GM21723 (cell line): Measurements from ENCODE around the gene SHMT2.
"Not testable (repeated sequence)": the region's sequence is repeated elsewhere in the genome, so short reads cannot be mapped to it uniquely, and the experiment has no call there.

Source experiments
- ATAC-seq: cut with Tn5 transposase; IDR thresholded peaks from one replicate; pipeline ENCODE4 v1.9.1; 2021; ENCODE audit warnings: mild to moderate bottlenecking, moderate library complexity; ENCODE audit not compliant: unreplicated experiment

SHMT2 gene

DNA sequence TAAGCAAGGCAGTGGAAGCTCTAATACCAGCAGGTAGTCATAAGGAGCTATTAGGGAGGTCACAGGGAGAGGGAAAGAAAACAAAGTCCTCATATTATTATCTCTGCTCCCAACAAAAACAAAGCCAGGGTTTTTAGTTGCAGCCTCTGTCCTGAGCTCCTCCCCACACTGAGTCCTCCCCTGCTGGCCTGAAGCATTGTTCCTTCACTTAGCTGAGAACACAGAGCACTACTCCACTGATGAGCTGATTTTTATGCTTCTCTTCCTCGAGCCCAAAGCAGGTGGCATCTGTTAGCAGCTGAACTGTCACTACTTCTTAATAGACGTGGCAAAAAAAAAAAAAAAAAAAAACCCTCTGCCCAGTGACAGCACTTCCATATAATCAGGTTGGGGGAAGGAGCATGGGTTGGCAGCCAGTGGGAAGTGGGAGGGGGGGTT is 31.9 kb downstream of the SHMT2 start:
- no peak for ATAC-seq

DNA sequence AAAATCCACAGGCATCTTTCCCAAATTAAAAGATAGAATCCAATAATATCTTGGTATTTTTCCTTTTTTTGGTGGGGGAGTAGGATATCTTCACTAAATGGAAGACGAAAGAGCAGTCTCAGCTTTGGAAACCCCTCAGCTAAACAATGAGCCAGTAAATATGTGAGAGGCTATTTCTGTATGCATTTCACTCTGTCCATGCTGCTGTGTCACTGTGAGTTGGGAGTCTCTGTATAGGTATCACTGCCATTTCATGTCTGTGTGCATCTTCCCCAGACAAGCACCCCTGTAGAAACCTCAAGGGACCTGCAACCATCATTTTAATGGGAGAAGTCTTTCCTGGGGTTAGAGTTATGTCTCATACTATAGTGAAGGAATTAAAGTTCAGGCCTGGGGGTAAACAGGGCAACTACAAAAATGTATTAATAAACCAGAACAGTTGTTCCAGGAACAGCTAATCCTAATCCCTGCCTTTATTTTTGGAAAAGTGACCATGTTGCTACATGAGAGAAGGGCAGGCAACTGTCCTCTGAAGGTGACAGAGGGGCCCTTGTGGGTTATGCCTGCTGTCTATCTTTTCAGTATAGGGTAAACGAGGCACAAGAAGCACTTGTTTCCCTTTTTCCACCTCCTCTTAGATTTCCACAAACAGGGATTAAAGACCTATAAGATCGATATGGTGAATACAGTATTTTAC is 32.8 kb downstream of the SHMT2 start:
- ATAC-seq, result no peak

DNA sequence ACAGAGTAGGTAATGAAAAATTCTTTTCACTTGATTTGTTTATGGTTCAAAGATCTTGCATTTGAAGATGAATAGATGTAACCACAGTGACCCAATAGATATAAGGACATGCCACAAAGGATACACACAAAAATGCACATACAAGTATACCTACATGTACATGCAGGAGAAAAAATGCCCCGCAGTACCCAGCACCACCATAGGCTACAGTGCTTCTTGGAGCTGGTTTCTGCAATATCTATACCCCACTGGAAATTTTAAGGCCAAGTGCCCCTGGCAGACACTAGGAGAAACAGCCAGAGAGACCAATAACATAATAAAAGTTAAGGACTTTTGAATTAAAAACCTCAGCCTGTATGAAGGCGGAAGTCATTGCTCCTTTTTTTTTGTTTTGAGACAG is 33.6 kb downstream of the SHMT2 start:
- ATAC-seq, result no peak

DNA sequence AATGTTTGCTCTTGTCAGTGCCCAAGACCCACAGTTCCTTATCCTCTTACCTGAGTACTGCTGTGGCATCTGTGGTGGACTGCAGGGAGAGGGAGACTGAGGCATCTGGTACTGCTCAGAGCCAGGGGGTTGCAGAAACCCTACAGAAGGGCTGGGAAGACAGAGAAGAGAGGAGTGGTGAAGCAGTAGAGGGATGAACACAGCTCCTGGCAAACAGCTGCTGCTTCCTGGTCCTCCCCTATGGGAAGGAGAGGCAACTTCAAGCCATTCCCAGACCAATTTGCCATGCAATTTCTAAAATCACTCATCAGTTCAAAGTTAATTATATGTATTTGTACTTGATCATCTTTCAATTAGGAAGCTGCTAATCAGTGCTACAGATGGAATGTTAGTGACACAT is 37.2 kb downstream of the SHMT2 start:
- ATAC-seq, result no peak

DNA sequence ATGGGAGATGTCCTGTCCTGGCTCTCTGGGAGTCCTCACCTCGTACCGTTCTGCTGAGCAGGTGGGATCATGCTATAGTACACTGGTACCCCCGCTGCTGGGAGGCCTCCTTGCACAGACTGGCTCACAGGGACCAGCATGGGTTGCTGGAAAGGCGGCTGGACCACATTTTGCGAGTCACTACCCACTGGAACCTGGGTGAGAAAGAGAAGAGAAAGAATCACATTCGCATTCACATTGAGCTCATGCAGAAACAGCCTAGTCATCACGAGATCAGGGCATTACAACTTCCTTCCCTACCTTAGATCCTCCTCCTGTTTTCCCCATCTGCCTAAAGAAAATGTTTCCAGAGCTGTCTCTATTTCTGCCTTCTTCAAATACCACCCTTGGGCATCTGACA is 38.8 kb downstream of the SHMT2 start:
- no peak for ATAC-seq

DNA sequence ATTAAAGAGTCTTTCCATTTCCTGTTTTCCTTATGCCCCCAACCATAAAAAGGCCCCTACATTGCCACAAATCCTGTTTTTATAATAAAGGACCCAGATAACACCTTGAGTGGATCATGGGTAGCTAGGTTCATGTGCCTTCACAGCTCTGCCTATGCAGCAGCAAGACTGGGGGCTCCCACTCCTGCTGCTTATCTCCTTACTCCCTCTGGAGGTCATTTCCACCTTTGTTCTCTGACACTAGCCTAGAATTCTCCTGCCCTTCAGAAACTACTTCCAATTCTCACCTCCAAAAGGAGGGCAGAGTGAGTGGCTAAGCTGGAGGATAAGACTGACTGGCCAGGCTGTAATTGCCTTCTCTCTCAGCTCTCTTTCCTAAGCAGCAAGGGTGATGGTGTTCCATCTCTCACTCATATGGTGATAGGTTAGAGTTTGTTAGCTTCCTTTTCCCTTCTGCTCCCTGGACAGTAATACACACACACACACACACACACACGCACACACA is 41.5 kb downstream of the SHMT2 start:
- no peak for ATAC-seq

DNA sequence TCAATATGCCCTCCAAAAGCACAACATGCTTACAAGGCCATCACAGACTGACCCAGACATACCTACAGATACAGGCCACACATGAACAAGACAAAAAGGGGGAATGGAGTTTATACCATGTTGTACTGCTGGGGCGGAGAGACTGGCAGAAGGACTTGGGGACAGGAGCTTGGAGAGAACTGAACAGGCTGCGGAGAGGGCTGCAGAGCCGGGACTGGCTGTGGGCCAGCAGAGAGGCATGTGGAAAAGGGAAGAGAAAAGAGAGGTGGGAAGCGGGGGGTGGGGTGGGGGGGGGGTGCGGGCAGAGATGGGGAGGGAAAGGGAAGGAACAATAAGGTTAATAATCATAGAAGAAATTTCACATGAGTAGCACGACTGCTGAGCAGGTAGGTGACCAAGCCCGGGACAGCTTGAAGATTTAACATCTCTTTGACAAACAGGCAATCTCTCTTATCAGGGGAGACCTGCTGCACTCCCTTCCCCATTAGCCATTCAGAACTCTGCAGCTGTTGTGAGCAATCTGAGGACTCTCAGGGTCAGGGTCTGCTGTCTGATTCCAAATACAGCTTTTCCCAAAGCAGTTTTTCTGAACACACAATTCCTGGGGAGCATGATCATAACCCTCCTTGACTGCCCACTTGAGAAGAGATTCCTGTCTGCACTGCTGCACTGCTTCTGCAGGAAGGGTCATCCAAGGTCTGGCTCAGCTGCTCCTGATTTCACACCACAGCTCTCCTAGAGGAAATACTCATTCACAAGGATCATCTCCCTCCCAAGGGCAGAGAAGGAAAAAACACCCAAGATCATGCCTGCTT is 43.0 kb downstream of the SHMT2 start:
- no peak for ATAC-seq

DNA sequence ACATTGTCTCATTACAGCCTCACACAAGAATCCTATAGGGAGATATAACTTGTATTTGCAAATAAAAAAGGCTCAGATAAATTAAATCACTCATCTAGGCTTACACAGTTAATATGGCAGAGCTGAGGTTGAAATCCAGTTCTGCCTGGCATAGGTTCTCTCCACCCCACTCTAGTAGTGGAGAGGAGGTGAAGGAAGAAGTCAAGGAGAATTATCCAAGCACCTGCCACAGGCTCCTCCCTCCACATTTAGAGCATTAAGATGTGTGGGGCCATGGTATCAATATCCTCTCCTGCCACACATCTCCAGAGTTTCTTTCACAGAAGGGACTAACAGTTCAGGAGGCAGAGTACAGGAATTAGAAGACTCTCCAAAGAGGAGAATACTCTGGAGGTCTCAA is 44.0 kb downstream of the SHMT2 start:
- ATAC-seq, result no peak

DNA sequence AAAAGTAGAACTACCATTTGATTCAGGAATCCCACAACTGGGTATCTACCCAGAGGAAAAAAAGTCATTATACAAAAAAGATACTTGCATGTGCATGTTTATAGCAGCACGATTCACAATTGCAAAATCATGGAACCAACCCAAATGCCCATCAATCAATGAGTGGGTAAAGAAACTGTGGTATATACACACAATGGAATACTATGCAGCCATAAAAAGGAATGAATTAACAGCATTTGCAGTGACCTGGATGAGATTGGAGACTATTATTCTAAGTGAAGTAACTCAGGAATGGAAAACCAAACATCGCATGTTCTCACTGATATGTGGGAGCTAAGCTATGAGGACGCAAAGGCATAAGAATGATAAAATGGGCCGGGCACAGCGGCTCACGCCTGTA is 46.7 kb downstream of the SHMT2 start:
- not testable (repeated sequence) for ATAC-seq

DNA sequence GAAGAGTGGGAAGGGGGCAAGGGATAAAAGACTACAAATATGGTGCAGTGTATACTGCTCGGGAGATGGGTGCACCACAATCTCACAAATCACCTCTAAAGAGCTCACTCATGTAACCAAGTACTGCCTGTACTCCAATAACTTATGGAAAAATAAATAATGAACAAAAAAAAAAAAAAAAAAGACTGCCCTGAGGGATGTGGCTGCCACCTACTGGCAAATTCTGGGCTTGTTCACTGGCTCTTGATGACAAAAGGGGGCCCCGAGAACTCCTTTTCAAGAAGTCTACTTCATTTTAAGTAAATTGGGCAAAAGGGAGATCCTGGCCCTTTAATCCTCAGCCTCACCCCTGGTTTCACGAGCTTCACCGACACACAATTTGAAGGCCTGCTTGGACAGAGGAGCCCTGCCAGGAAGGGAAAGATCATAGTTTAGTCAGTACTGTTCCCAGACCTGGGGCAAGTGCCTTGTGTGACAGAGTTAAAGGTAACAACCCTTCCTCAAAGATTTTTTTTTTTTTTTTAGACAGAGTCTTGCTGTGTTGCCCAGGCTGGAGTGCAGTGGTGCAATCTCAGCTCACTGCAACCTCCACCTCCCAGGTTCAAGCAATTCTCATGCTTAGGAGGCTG is 47.5 kb downstream of the SHMT2 start:
- ATAC-seq, result no peak

DNA sequence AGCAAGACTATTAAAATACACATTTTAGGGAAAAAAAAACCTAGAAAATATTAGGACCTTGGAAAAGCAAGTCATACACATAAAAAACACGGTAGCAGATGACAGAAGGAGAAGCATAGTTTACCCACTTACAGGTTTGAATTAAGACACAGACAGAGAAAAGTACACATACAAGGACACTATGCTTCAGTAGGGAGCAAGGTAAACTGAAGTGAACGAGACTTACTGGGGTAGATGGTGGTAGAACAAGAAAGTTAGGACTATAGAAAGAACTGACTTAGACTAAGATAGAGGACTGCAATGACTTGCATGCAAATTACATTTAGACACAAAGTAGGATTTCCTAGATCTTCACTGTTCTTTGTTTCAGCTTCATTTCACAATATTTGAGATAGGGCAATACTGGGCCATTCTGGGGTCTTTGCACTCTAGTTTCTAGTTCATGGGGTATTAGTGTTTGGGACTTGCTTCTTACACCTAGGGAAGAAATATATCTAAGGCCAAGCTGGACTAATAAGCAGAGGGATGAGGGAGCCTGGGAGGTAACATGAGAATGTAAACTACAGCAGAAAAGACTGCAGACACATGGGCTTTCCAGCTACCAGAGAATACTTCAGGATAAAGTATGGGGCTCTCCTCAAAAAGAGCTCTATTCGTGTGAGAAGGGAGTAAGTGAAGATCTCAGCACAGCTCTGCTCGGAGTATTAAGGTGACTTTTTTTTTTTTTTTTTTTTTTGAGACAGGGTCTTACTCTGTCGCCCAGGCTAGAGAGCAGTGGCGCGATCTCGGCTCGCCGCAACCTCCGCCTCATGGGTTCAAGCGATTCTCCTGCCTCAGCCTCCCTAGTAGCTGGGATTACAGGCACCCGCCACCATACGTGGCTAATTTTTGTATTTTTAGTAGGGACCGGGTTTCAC is 49.2 kb downstream of the SHMT2 start:
- ATAC-seq, result no peak

DNA sequence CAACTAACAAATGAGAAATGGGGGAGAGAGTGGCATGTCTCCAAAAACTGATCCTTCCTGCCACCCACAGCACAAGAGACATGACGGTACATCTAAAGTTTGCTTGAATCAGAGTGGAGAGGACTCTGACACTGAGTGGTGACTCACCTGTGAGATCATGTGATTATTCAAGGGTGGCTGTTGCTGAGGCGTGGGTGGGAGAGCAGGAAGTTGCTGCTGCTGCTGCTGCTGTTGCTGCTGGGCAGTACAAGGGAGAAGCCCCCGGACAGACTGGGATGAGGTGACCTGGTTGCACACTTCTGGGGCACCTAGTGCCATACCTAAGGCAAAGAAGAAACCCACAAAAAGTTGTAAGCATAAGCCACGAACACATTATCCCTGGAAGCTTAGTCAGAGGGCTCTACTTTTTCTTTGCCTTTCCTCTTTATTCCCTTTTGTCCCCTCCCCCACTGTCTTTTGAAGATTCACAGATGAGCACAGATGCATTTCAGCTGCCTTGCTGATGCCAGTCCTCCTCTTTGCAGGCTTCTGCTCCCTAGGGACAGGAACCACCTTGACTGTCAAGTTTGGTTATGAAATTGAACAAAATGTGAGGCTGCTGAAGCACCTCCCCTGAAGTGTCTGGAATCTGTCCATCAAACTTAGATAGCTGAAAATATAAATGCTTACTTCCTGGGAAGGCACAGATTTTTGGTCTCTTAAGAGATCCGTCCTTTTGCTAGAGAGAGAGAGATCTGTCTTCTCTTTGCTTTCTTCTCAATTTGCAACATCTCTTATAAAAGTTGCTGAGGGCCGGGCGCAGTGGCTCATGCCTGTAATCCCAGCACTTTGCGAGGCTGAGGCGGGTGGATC is 50.9 kb downstream of the SHMT2 start:
- peak; percentile 96 for ATAC-seq

DNA sequence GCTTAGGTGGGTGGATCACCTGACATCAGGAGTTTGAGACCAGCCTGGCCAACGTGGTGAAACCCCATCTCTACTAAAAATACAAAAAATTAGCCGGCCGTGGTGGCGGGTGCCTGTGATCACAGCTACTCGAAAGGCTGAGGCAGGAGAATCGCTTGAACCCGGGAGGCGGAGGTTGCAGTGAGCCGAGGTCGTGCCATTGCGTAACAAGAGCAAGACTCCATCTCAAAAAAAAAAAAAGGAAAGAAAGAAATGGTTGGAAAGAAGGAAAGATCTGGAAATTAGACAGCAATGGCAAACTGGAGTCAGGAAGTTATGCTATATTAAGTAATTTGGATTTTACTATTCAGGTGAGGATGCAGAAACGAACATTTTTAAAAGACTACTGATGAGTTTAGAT is 52.6 kb downstream of the SHMT2 start:
- not testable (repeated sequence) for ATAC-seq
